Liver (tissue), 9 donors: ENCODE results near the gene INO80B. TPM values are rescaled to one million over a fixed set of nuclear protein-coding genes. Genes with fewer than 3 reads are reported as not detected.

Experiments
- DNase-seq: peaks from one replicate; pipeline ENCODE4 v3.0.0-alpha.2; 2017; ENCODE audit warnings: low spot score
- H3K27ac ChIP-seq, 2 donors: one replicate each; pipeline ENCODE4 v1.7.0; 2013; ENCODE audit warnings: inconsistent platforms in 2 of 2, low read length in 2 of 2, control low read depth in 1 of 2, low read depth in 1 of 2, mild to moderate bottlenecking in 1 of 2
- H3K27me3 ChIP-seq, 4 donors: one replicate each; pipeline versions ENCODE4 v1.6.1 to v1.7.0; 2013; ENCODE audit warnings: low read length in 3 of 4, inconsistent platforms in 1 of 4, mild to moderate bottlenecking in 1 of 4, moderate library complexity in 1 of 4; ENCODE audit not compliant: control insufficient read depth in 4 of 4, insufficient read depth in 4 of 4
- H3K36me3 ChIP-seq, 4 donors: one replicate each; pipeline versions ENCODE4 v1.6.1 to v1.7.0; 2013; ENCODE audit warnings: low read length in 3 of 4, mild to moderate bottlenecking in 3 of 4, low read depth in 1 of 4, moderate library complexity in 1 of 4; ENCODE audit not compliant: control insufficient read depth in 4 of 4, insufficient read depth in 3 of 4
- H3K4me1 ChIP-seq, 4 donors: one replicate each; pipeline versions ENCODE4 v1.6.1 to v1.7.0; 2013; ENCODE audit warnings: low read length in 3 of 4, mild to moderate bottlenecking in 3 of 4, moderate library complexity in 1 of 4; ENCODE audit not compliant: control insufficient read depth in 4 of 4, insufficient read depth in 4 of 4
- H3K4me3 ChIP-seq, 3 donors: one replicate each; pipeline versions ENCODE4 v1.6.1 to v1.7.0; 2013; ENCODE audit warnings: low read length in 3 of 3, control low read depth in 1 of 3, low read depth in 1 of 3, mild to moderate bottlenecking in 1 of 3
- H3K9ac ChIP-seq, 2 donors: one replicate each; pipeline ENCODE4 v1.7.0; 2013; ENCODE audit warnings: low read length in 2 of 2, mild to moderate bottlenecking in 2 of 2, moderate library complexity in 2 of 2, control low read depth in 1 of 2, low read depth in 1 of 2
- H3K9me3 ChIP-seq, 4 donors: one replicate each; pipeline versions ENCODE4 v1.6.1 to v1.7.0; 2013; ENCODE audit warnings: low read length in 3 of 4; ENCODE audit not compliant: control insufficient read depth in 4 of 4
- EGR1 ChIP-seq, 2 donors: IDR thresholded peaks; 2 replicates each; pipeline ENCODE4 v1.6.1; 2016 to 2018; ENCODE audit warnings: antibody characterized with exemption in 2 of 2, low read depth in 2 of 2
- FOXA1 ChIP-seq: IDR thresholded peaks from 2 replicates; pipeline ENCODE4 v1.6.1; 2016; ENCODE audit warnings: antibody characterized with exemption
- FOXA2 ChIP-seq: IDR thresholded peaks from 2 replicates; pipeline ENCODE4 v1.6.1; 2016; ENCODE audit warnings: antibody characterized with exemption
- GABPA ChIP-seq, 2 donors: IDR thresholded peaks in 1 of 2; conservative IDR thresholded peaks in 1 of 2; 2 replicates each; pipeline ENCODE4 v1.6.1; 2016; ENCODE audit warnings: antibody characterized with exemption in 2 of 2, mild to moderate bottlenecking in 1 of 2, moderate library complexity in 1 of 2
- HNF4G ChIP-seq: IDR thresholded peaks from 2 replicates; pipeline ENCODE4 v1.6.1; 2016; ENCODE audit warnings: antibody characterized with exemption
- NR2F2 ChIP-seq: IDR thresholded peaks from 2 replicates; pipeline ENCODE4 v1.6.1; 2016; ENCODE audit warnings: antibody characterized with exemption
- RAD21 ChIP-seq, 2 donors: IDR thresholded peaks; 2 replicates each; pipeline ENCODE4 v1.6.1; 2016; ENCODE audit warnings: antibody characterized with exemption in 2 of 2, mild to moderate bottlenecking in 2 of 2
- RXRA ChIP-seq, 2 donors: IDR thresholded peaks; 2 replicates each; pipeline ENCODE4 v1.6.1; 2017 to 2018; ENCODE audit warnings: antibody characterized with exemption in 2 of 2, mild to moderate bottlenecking in 1 of 2
- SP1 ChIP-seq: IDR thresholded peaks from 2 replicates; pipeline ENCODE4 v1.6.1; 2018; ENCODE audit warnings: antibody characterized with exemption, mild to moderate bottlenecking
- TAF1 ChIP-seq: conservative IDR thresholded peaks from 2 replicates; pipeline ENCODE4 v1.6.1; 2016; ENCODE audit warnings: antibody characterized with exemption, mild to moderate bottlenecking
- YY1 ChIP-seq: IDR thresholded peaks from 2 replicates; pipeline ENCODE4 v1.6.1; 2016; ENCODE audit warnings: antibody characterized with exemption, mild to moderate bottlenecking
- WGBS: extraction: QIAGEN DNeasy Blood & Tissue Kit; methylation state at CpG from one replicate; pipeline ENCODE4 v1.1.7; 2013; 5-methylcytosine and 5-hydroxymethylcytosine counted together
- polyA plus RNA-seq, 2 donors: library from polyadenylated mRNA; stranded (reverse) in 1 of 2; unstranded in 1 of 2; fragments of 200-250 nt in 1 of 2; fragments of >200 nt in 1 of 2; fragmentation: Nextera tagmentation in 1 of 2; extraction: Ambion mirVana in 1 of 2; gene quantifications; one replicate each; pipeline versions ENCODE4 v1.2.1 to v1.2.3, GENCODE V29; 2013 to 2015
- total RNA-seq, 2 donors: library from RNA; depleted of rRNA; stranded (reverse); fragments of >200 nt; gene quantifications; one replicate each; pipeline ENCODE4 v1.2.3, GENCODE V29; 2014
- TF ChIP-seq, protein P1 (sequence below): fragments of 150-350 bp; IDR thresholded peaks from 2 replicates; pipeline ENCODE4 v1.5.1; 2017; ENCODE audit warnings: improper control_type of control experiment, low read depth, low read length; ENCODE audit not compliant: missing input control
- TF ChIP-seq, protein P2 (sequence below): IDR thresholded peaks from 2 replicates; pipeline ENCODE4 v1.6.1; 2016; ENCODE audit warnings: antibody characterized with exemption
- TF ChIP-seq, protein P3 (sequence below): IDR thresholded peaks from 2 replicates; pipeline ENCODE4 v1.6.1; 2016; ENCODE audit warnings: antibody characterized with exemption, mild to moderate bottlenecking
- TF ChIP-seq, protein P4 (sequence below): IDR thresholded peaks from 2 replicates; pipeline ENCODE4 v1.6.1; 2016; ENCODE audit warnings: antibody characterized with exemption
- donor health status: healthy.
- donor health status: healthy.
- donor health status: healthy.
- donor health status: healthy.
- donor health status: healthy.

Gene INO80B
- total and polyA plus RNA-seq, 4 donors: 2.7 to 14.8 (median 10.5) TPM

DNA sequence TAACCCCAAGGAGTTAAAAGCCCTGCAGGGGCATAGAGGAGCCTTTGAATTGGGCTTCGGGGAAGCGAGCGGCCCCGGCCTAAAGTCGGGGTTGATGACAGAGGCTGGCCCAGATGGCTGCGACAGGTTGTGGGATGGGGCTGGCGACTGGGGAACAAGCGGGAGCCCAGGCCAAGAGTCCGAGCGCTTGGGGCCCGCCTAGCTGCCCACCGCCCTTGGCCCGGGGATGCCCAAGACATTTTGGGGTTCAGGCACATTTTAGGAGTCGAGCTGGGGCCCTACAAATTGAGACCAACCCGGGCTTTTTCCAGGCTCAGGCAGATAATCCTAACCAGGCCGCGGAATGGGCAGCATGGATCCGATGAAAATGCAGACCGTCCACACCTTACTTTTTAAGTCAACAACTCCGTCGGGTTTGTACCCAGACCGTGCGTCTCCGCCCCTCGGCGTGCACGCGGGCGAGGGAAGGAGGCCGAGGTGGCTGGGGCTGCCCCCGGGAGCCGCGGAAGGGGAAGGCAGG is 13.7 kb upstream of the INO80B start:
- H3K4me1 ChIP-seq: peaks cover 19 to 60% (median 52%) of the 10 kb centered on the region in 4 donors
- H3K36me3 ChIP-seq: no peaks in the 10 kb centered on the region
- peak overlapping the region; percentile 79 to 88 (median 80) for H3K4me3 ChIP-seq
- H3K9me3 ChIP-seq: no peaks in the 10 kb centered on the region
- no peak for TF ChIP-seq SP1
- no peak for TF ChIP-seq FOXA1
- TF ChIP-seq RXRA (IDR thresholded peaks at IDR 0.05): no peak
- TF ChIP-seq RAD21 (IDR thresholded peaks at IDR 0.05): no peak
- TF ChIP-seq, protein P1, sequence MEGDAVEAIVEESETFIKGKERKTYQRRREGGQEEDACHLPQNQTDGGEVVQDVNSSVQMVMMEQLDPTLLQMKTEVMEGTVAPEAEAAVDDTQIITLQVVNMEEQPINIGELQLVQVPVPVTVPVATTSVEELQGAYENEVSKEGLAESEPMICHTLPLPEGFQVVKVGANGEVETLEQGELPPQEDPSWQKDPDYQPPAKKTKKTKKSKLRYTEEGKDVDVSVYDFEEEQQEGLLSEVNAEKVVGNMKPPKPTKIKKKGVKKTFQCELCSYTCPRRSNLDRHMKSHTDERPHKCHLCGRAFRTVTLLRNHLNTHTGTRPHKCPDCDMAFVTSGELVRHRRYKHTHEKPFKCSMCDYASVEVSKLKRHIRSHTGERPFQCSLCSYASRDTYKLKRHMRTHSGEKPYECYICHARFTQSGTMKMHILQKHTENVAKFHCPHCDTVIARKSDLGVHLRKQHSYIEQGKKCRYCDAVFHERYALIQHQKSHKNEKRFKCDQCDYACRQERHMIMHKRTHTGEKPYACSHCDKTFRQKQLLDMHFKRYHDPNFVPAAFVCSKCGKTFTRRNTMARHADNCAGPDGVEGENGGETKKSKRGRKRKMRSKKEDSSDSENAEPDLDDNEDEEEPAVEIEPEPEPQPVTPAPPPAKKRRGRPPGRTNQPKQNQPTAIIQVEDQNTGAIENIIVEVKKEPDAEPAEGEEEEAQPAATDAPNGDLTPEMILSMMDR: no peak
- TF ChIP-seq, protein P2, sequence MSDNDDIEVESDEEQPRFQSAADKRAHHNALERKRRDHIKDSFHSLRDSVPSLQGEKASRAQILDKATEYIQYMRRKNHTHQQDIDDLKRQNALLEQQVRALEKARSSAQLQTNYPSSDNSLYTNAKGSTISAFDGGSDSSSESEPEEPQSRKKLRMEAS: no peak
- TF ChIP-seq, protein P3, sequence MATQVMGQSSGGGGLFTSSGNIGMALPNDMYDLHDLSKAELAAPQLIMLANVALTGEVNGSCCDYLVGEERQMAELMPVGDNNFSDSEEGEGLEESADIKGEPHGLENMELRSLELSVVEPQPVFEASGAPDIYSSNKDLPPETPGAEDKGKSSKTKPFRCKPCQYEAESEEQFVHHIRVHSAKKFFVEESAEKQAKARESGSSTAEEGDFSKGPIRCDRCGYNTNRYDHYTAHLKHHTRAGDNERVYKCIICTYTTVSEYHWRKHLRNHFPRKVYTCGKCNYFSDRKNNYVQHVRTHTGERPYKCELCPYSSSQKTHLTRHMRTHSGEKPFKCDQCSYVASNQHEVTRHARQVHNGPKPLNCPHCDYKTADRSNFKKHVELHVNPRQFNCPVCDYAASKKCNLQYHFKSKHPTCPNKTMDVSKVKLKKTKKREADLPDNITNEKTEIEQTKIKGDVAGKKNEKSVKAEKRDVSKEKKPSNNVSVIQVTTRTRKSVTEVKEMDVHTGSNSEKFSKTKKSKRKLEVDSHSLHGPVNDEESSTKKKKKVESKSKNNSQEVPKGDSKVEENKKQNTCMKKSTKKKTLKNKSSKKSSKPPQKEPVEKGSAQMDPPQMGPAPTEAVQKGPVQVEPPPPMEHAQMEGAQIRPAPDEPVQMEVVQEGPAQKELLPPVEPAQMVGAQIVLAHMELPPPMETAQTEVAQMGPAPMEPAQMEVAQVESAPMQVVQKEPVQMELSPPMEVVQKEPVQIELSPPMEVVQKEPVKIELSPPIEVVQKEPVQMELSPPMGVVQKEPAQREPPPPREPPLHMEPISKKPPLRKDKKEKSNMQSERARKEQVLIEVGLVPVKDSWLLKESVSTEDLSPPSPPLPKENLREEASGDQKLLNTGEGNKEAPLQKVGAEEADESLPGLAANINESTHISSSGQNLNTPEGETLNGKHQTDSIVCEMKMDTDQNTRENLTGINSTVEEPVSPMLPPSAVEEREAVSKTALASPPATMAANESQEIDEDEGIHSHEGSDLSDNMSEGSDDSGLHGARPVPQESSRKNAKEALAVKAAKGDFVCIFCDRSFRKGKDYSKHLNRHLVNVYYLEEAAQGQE: no peak
- TF ChIP-seq GABPA (IDR thresholded peaks at IDR 0.05 in 1 of 2, conservative IDR thresholded peaks at IDR 0.05 in 1 of 2): no peak
- TF ChIP-seq EGR1 (IDR thresholded peaks at IDR 0.05; ENCODE audit: low read depth in 2 of 2): no peak
- no peak for TF ChIP-seq NR2F2
- TF ChIP-seq HNF4G: no peak
- TF ChIP-seq YY1: no peak
- TF ChIP-seq FOXA2: no peak
- no peak for TF ChIP-seq TAF1
- TF ChIP-seq, protein P4, sequence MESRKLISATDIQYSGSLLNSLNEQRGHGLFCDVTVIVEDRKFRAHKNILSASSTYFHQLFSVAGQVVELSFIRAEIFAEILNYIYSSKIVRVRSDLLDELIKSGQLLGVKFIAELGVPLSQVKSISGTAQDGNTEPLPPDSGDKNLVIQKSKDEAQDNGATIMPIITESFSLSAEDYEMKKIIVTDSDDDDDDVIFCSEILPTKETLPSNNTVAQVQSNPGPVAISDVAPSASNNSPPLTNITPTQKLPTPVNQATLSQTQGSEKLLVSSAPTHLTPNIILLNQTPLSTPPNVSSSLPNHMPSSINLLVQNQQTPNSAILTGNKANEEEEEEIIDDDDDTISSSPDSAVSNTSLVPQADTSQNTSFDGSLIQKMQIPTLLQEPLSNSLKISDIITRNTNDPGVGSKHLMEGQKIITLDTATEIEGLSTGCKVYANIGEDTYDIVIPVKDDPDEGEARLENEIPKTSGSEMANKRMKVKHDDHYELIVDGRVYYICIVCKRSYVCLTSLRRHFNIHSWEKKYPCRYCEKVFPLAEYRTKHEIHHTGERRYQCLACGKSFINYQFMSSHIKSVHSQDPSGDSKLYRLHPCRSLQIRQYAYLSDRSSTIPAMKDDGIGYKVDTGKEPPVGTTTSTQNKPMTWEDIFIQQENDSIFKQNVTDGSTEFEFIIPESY: no peak
- WGBS: 14% methylated on average over 33 of the region's 33 CpGs
- no peak for DNase-seq
- peak overlapping the region; percentile 92 to 95 for H3K27ac ChIP-seq
- H3K9ac ChIP-seq: peak overlapping the region; percentile 30 to 71
- H3K27me3 ChIP-seq: no peaks in the 10 kb centered on the region
